ENCODE measurements around the gene TP53RK. TPM values are rescaled to one million over a fixed set of nuclear protein-coding genes. Genes with fewer than 3 reads are reported as not detected.

TP53RK gene
- total and polyA plus RNA-seq, 2 experiments from 2014 or later, result 24.2 to 26.0 TPM

DNA sequence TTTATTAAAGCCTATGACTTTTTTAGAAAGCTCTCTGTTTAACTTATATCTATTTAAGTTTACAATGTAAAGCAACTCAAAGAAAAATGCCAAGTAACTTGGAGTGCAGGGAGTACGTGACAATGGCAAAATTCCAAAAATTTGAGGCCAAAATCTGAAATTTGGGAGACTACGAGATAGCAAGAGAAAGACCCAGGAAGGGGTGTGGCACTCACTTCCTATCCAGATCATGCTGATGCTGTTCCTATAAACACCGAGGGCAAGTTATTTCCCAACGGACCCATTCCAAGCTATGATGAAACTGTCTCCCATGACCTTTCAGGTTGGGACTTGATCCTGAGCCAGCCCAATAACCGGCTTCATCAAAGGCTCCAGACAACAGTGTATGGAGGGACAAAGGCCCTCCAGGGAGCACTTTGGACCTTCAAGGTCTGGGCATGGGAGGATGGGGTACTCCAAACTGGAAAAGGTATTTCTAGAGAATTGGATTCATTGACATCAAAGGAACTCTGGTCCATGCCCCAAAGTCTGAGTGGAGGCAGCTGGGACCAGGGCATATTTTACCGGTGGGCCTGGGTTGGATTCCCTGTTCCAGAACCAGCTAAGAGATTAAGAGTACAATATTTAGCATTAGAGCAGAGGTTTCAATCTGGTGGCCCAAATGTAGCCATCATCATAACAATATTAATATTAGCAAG, 22.3 kb downstream of the TP53RK start:
- TF ChIP-seq JUNB (IDR thresholded peaks at IDR 0.05; ENCODE audit: unreplicated experiment) (no peak), STAT1 (IDR thresholded peaks at IDR 0.05; ENCODE audit: unreplicated experiment) (no peak), NANOG (IDR thresholded peaks at IDR 0.05; ENCODE audit: borderline replicate concordance) (no peak), CREB1 (CRISPR knock-in tag; IDR thresholded peaks at IDR 0.05; ENCODE audit: low read depth) (no peak), EZH2 (IDR thresholded peaks at IDR 0.05; ENCODE audit: low read depth, unreplicated experiment) (no peak), POLR2AphosphoS5 (IDR thresholded peaks at IDR 0.05; ENCODE audit: low read depth) (no peak), EZH2phosphoT487 (IDR thresholded peaks at IDR 0.05; ENCODE audit: unreplicated experiment) (no peak), ZNF331 (CRISPR knock-in tag; IDR thresholded peaks at IDR 0.05; ENCODE audit: low read depth) (no peak), ZNF114 (CRISPR knock-in tag; IDR thresholded peaks at IDR 0.05) (no peak)
- TF ChIP-seq, protein P1, sequence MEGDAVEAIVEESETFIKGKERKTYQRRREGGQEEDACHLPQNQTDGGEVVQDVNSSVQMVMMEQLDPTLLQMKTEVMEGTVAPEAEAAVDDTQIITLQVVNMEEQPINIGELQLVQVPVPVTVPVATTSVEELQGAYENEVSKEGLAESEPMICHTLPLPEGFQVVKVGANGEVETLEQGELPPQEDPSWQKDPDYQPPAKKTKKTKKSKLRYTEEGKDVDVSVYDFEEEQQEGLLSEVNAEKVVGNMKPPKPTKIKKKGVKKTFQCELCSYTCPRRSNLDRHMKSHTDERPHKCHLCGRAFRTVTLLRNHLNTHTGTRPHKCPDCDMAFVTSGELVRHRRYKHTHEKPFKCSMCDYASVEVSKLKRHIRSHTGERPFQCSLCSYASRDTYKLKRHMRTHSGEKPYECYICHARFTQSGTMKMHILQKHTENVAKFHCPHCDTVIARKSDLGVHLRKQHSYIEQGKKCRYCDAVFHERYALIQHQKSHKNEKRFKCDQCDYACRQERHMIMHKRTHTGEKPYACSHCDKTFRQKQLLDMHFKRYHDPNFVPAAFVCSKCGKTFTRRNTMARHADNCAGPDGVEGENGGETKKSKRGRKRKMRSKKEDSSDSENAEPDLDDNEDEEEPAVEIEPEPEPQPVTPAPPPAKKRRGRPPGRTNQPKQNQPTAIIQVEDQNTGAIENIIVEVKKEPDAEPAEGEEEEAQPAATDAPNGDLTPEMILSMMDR (conservative IDR thresholded peaks at IDR 0.05; ENCODE audit: low read depth in 2 of 2), result no peak
- TF ChIP-seq, protein P2, sequence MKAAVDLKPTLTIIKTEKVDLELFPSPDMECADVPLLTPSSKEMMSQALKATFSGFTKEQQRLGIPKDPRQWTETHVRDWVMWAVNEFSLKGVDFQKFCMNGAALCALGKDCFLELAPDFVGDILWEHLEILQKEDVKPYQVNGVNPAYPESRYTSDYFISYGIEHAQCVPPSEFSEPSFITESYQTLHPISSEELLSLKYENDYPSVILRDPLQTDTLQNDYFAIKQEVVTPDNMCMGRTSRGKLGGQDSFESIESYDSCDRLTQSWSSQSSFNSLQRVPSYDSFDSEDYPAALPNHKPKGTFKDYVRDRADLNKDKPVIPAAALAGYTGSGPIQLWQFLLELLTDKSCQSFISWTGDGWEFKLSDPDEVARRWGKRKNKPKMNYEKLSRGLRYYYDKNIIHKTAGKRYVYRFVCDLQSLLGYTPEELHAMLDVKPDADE (IDR thresholded peaks at IDR 0.05), result no peak
- TF ChIP-seq, protein P3, sequence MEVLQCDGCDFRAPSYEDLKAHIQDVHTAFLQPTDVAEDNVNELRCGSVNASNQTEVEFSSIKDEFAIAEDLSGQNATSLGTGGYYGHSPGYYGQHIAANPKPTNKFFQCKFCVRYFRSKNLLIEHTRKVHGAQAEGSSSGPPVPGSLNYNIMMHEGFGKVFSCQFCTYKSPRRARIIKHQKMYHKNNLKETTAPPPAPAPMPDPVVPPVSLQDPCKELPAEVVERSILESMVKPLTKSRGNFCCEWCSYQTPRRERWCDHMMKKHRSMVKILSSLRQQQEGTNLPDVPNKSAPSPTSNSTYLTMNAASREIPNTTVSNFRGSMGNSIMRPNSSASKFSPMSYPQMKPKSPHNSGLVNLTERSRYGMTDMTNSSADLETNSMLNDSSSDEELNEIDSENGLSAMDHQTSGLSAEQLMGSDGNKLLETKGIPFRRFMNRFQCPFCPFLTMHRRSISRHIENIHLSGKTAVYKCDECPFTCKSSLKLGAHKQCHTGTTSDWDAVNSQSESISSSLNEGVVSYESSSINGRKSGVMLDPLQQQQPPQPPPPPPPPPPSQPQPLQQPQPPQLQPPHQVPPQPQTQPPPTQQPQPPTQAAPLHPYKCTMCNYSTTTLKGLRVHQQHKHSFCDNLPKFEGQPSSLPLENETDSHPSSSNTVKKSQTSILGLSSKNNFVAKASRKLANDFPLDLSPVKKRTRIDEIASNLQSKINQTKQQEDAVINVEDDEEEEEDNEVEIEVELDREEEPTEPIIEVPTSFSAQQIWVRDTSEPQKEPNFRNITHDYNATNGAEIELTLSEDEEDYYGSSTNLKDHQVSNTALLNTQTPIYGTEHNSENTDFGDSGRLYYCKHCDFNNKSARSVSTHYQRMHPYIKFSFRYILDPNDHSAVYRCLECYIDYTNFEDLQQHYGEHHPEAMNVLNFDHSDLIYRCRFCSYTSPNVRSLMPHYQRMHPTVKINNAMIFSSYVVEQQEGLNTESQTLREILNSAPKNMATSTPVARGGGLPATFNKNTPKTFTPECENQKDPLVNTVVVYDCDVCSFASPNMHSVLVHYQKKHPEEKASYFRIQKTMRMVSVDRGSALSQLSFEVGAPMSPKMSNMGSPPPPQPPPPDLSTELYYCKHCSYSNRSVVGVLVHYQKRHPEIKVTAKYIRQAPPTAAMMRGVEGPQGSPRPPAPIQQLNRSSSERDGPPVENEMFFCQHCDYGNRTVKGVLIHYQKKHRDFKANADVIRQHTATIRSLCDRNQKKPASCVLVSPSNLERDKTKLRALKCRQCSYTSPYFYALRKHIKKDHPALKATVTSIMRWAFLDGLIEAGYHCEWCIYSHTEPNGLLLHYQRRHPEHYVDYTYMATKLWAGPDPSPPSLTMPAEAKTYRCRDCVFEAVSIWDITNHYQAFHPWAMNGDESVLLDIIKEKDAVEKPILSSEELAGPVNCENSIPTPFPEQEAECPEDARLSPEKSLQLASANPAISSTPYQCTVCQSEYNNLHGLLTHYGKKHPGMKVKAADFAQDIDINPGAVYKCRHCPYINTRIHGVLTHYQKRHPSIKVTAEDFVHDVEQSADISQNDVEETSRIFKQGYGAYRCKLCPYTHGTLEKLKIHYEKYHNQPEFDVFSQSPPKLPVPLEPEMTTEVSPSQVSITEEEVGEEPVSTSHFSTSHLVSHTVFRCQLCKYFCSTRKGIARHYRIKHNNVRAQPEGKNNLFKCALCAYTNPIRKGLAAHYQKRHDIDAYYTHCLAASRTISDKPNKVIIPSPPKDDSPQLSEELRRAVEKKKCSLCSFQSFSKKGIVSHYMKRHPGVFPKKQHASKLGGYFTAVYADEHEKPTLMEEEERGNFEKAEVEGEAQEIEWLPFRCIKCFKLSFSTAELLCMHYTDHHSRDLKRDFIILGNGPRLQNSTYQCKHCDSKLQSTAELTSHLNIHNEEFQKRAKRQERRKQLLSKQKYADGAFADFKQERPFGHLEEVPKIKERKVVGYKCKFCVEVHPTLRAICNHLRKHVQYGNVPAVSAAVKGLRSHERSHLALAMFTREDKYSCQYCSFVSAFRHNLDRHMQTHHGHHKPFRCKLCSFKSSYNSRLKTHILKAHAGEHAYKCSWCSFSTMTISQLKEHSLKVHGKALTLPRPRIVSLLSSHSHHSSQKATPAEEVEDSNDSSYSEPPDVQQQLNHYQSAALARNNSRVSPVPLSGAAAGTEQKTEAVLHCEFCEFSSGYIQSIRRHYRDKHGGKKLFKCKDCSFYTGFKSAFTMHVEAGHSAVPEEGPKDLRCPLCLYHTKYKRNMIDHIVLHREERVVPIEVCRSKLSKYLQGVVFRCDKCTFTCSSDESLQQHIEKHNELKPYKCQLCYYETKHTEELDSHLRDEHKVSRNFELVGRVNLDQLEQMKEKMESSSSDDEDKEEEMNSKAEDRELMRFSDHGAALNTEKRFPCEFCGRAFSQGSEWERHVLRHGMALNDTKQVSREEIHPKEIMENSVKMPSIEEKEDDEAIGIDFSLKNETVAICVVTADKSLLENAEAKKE (CRISPR knock-in tag; IDR thresholded peaks at IDR 0.05), result no peak
- TF ChIP-seq, protein P4, sequence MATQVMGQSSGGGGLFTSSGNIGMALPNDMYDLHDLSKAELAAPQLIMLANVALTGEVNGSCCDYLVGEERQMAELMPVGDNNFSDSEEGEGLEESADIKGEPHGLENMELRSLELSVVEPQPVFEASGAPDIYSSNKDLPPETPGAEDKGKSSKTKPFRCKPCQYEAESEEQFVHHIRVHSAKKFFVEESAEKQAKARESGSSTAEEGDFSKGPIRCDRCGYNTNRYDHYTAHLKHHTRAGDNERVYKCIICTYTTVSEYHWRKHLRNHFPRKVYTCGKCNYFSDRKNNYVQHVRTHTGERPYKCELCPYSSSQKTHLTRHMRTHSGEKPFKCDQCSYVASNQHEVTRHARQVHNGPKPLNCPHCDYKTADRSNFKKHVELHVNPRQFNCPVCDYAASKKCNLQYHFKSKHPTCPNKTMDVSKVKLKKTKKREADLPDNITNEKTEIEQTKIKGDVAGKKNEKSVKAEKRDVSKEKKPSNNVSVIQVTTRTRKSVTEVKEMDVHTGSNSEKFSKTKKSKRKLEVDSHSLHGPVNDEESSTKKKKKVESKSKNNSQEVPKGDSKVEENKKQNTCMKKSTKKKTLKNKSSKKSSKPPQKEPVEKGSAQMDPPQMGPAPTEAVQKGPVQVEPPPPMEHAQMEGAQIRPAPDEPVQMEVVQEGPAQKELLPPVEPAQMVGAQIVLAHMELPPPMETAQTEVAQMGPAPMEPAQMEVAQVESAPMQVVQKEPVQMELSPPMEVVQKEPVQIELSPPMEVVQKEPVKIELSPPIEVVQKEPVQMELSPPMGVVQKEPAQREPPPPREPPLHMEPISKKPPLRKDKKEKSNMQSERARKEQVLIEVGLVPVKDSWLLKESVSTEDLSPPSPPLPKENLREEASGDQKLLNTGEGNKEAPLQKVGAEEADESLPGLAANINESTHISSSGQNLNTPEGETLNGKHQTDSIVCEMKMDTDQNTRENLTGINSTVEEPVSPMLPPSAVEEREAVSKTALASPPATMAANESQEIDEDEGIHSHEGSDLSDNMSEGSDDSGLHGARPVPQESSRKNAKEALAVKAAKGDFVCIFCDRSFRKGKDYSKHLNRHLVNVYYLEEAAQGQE (IDR thresholded peaks at IDR 0.05; ENCODE audit: unreplicated experiment), result no peak
- Histone ChIP-seq H3K4me1 (ENCODE audit: insufficient read depth) (no peaks in the 10 kb centered on the region), H3K27me3 (ENCODE audit: insufficient read depth) (no peaks in the 10 kb centered on the region), H4K20me1 (replicated peaks; ENCODE audit: insufficient read depth) (no peaks in the 10 kb centered on the region), H3K9me2 (ENCODE audit: insufficient read depth) (0 out of 2 replicates have a peak, but pooled peaks cover 4% of the 10 kb centered on the region), H3K27ac (ENCODE audit: low read depth) (no peak overlapping the region), H3K4me3 (no peak overlapping the region), H3F3A (replicated peaks; ENCODE audit: low read depth) (no peaks in the 10 kb centered on the region), H3K36me3 (ENCODE audit: insufficient read depth) (no peaks in the 10 kb centered on the region), H3K79me2 (replicated peaks; ENCODE audit: insufficient read depth) (no peaks in the 10 kb centered on the region), H3K4me2 (no peak overlapping the region), H2AFZ (no peak overlapping the region)
- ATAC-seq (no peak), DNase-seq (ENCODE audit: low spot score) (no peak)
- Mint-ChIP-seq H3K27me3 (ENCODE audit: insufficient read depth, low read depth, poor library complexity) (no peaks in the 10 kb centered on the region), H3K4me3 (no peak overlapping the region), H3K4me1 (peaks cover 1% of the 10 kb centered on the region; the same call in 1 of the 3 replicates), H3K9me3 (peaks cover 10% of the 10 kb centered on the region), H3K27ac (no peak overlapping the region), H3K36me3 (ENCODE audit: low read depth) (peaks cover 27% of the 10 kb centered on the region)
